Neural progenitor cell (in vitro differentiated cells): ENCODE results near the gene MYL11.

Source experiments
- EZH2 ChIP-seq: fragments of 200-600 bp; sonication (generic); IDR thresholded peaks from 2 replicates; pipeline ENCODE4 v1.6.1; 2017; ENCODE audit warnings: antibody characterized with exemption, mild to moderate bottlenecking, moderate library complexity
- EZH2phosphoT487 ChIP-seq: fragments of 200-600 bp; sonication (generic); IDR thresholded peaks from 2 replicates; pipeline ENCODE4 v1.6.1; 2017; ENCODE audit warnings: antibody characterized with exemption
- TF ChIP-seq, protein P1 (sequence below): fragments of 200-600 bp; sonication (generic); IDR thresholded peaks from 2 replicates; pipeline ENCODE4 v1.5.1; 2017; ENCODE audit warnings: antibody characterized with exemption, mild to moderate bottlenecking

DNA sequence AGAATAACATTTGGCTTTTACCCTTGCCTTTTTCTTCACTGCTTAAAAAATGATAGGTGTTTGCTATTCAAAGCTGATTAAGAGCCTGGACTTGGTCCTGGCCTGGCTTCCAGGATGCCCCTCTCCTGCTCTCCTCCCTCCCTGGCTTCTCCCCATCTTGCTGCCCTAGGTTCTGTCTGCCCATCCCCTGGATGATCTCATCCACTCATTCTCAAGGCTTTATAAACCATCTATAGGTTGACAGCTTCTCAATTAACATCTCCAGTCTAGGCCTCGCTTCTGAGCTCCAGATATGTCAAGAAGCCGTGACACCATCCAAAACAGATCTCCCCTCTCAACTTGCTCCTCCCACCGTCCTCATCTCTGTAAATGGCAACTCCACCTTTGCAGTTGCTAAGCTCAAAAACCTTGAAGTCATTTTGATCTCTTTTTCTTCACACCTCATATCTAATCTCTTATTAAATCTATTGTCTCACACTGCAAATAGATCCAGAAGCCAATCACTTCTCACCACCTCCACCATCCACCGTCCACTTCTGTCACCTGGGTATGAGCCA is 41.5 kb downstream of the MYL11 start:
- TF ChIP-seq, protein P1, sequence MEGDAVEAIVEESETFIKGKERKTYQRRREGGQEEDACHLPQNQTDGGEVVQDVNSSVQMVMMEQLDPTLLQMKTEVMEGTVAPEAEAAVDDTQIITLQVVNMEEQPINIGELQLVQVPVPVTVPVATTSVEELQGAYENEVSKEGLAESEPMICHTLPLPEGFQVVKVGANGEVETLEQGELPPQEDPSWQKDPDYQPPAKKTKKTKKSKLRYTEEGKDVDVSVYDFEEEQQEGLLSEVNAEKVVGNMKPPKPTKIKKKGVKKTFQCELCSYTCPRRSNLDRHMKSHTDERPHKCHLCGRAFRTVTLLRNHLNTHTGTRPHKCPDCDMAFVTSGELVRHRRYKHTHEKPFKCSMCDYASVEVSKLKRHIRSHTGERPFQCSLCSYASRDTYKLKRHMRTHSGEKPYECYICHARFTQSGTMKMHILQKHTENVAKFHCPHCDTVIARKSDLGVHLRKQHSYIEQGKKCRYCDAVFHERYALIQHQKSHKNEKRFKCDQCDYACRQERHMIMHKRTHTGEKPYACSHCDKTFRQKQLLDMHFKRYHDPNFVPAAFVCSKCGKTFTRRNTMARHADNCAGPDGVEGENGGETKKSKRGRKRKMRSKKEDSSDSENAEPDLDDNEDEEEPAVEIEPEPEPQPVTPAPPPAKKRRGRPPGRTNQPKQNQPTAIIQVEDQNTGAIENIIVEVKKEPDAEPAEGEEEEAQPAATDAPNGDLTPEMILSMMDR: no peak
- TF ChIP-seq EZH2phosphoT487 (no peak), EZH2 (no peak)
